Neural cell (in vitro differentiated cells): Measurements from ENCODE around the gene TBPL2. TPM values are rescaled to one million over a fixed set of nuclear protein-coding genes. Genes with fewer than 3 reads are reported as not detected.

Experiments
- H2AFZ ChIP-seq: fragments of 200-600, 300-800 bp; sonication (generic), shearing (Covaris generic); 2 replicates; pipeline ENCODE4 v1.6.0; 2014; ENCODE audit warnings: low read depth, mild to moderate bottlenecking, antibody characterized with exemption, low read length, moderate library complexity
- H3F3A ChIP-seq: fragments of 200-600 bp; shearing (Covaris generic); 2 replicates; pipeline ENCODE4 v1.6.1; 2016; ENCODE audit warnings: mild to moderate bottlenecking, moderate library complexity, mixed read lengths, antibody characterized with exemption, low read length; ENCODE audit not compliant: insufficient read depth, poor library complexity, severe bottlenecking
- H3K27ac ChIP-seq: fragments of 200-600, 300-800 bp; sonication (generic), shearing (Covaris generic); 2 replicates; pipeline ENCODE4 v1.5.1; 2014; ENCODE audit warnings: mild to moderate bottlenecking, low read length, moderate library complexity
- H3K27me3 ChIP-seq: fragments of 300-800, 200-600 bp; sonication (generic), shearing (Covaris generic); 2 replicates; pipeline ENCODE4 v1.6.0; 2014; ENCODE audit warnings: mild to moderate bottlenecking, low read depth, low read length, moderate library complexity; ENCODE audit not compliant: insufficient read depth
- H3K36me3 ChIP-seq: fragments of 300-800, 200-600 bp; sonication (generic), shearing (Covaris generic); 2 replicates; pipeline ENCODE4 v1.5.1; 2014; ENCODE audit warnings: mild to moderate bottlenecking, antibody characterized with exemption, low read length, moderate library complexity; ENCODE audit not compliant: insufficient read depth
- H3K4me2 ChIP-seq: fragments of 300-800, 200-600 bp; sonication (generic), shearing (Covaris generic); 2 replicates; pipeline ENCODE4 v1.6.0; 2014; ENCODE audit warnings: mild to moderate bottlenecking, low read length
- H3K4me3 ChIP-seq: fragments of 300-800, 200-600 bp; sonication (generic), shearing (Covaris generic); 2 replicates; pipeline ENCODE4 v1.5.1; 2014; ENCODE audit warnings: mild to moderate bottlenecking, low read length, moderate library complexity
- H3K79me2 ChIP-seq: fragments of 200-600 bp; shearing (Covaris generic); replicated peaks from 2 replicates; pipeline ENCODE4 v1.6.0; 2014; ENCODE audit warnings: mild to moderate bottlenecking, low read length, moderate library complexity; ENCODE audit not compliant: insufficient read depth
- H3K9ac ChIP-seq: fragments of 300-800, 200-600 bp; sonication (generic), shearing (Covaris generic); 2 replicates; pipeline ENCODE4 v1.6.1; 2016; ENCODE audit warnings: mild to moderate bottlenecking, low read length, mixed read lengths
- H3K9me2 ChIP-seq: fragments of 200-600 bp; shearing (Covaris generic); 2 replicates; pipeline ENCODE4 v1.6.1; 2016; ENCODE audit warnings: mild to moderate bottlenecking, low read length, mixed read lengths; ENCODE audit not compliant: insufficient read depth
- H3K9me3 ChIP-seq: fragments of 200-600, 300-800 bp; sonication (generic), shearing (Covaris generic); 2 replicates; pipeline ENCODE4 v1.6.1; 2016; ENCODE audit warnings: mild to moderate bottlenecking, mixed run types, low read length, moderate library complexity, mixed read lengths
- H4K20me1 ChIP-seq: fragments of 200-600 bp; shearing (Covaris generic); 2 replicates; pipeline ENCODE4 v1.6.1; 2016; ENCODE audit warnings: mild to moderate bottlenecking, mixed run types; ENCODE audit not compliant: insufficient read depth
- CTCF ChIP-seq: fragments of 450-650 bp; IDR thresholded peaks from 2 replicates; pipeline ENCODE4 v1.5.1; 2014; ENCODE audit warnings: antibody characterized with exemption, mild to moderate bottlenecking, moderate library complexity; ENCODE audit not compliant: poor library complexity, severe bottlenecking
- EP300 ChIP-seq: fragments of 450-650 bp; conservative IDR thresholded peaks from 2 replicates; pipeline ENCODE4 v1.6.1; 2014; ENCODE audit warnings: antibody characterized with exemption, mild to moderate bottlenecking, moderate library complexity; ENCODE audit not compliant: poor library complexity, severe bottlenecking
- EZH2 ChIP-seq: fragments of 200-600, 300-800 bp; shearing (Covaris generic), sonication (generic); IDR thresholded peaks from 2 replicates; pipeline ENCODE4 v1.6.1; 2014; ENCODE audit warnings: antibody characterized with exemption, low read length, borderline replicate concordance, mild to moderate bottlenecking; ENCODE audit not compliant: insufficient read depth, poor library complexity, severe bottlenecking
- MXI1 ChIP-seq: fragments of 450-650 bp; conservative IDR thresholded peaks from 2 replicates; pipeline ENCODE4 v1.6.1; 2014; ENCODE audit warnings: antibody characterized with exemption, mild to moderate bottlenecking; ENCODE audit not compliant: poor library complexity, severe bottlenecking
- POLR2AphosphoS5 ChIP-seq: IDR thresholded peaks from 2 replicates; pipeline ENCODE4 v1.6.1; 2012
- RAD21 ChIP-seq: fragments of 450-650 bp; conservative IDR thresholded peaks from 2 replicates; pipeline ENCODE4 v1.6.1; 2014; ENCODE audit warnings: antibody characterized with exemption, mild to moderate bottlenecking, moderate library complexity
- SMC3 ChIP-seq: fragments of 450-650 bp; conservative IDR thresholded peaks from 2 replicates; pipeline ENCODE4 v1.6.1; 2014; ENCODE audit warnings: antibody characterized with exemption, mild to moderate bottlenecking, moderate library complexity; ENCODE audit not compliant: poor library complexity
- TAF1 ChIP-seq: IDR thresholded peaks from 2 replicates; pipeline ENCODE4 v1.6.1; 2012; ENCODE audit warnings: low read depth
- polyA plus RNA-seq: library from polyadenylated mRNA; depleted of rRNA; stranded (reverse); fragments of >200 nt; gene quantifications from 2 replicates; pipeline ENCODE4 v1.2.3, GENCODE V29; 2014
- TF ChIP-seq, protein P1 (sequence below): IDR thresholded peaks from 2 replicates; pipeline ENCODE4 v1.6.1; 2012; ENCODE audit warnings: borderline replicate concordance

TBPL2 gene
- polyA plus RNA-seq, 1 donor from 2014 or later: not detected

- Histone ChIP-seq H3K27me3 (no peaks in the 10 kb centered on the region), H3K79me2 (no peaks in the 10 kb centered on the region), H3K9ac (no peak overlapping the region), H3K4me2 (no peak overlapping the region), H4K20me1 (no peaks in the 10 kb centered on the region), H3K27ac (no peak overlapping the region), H3K36me3 (no peaks in the 10 kb centered on the region), H3K9me3 (no peaks in the 10 kb centered on the region), H3K9me2 (no peaks in the 10 kb centered on the region), H3K4me3 (no peak overlapping the region), H2AFZ (no peak overlapping the region), H3F3A (no peaks in the 10 kb centered on the region)
- TF ChIP-seq TAF1 (no peak), POLR2AphosphoS5 (no peak), EZH2 (no peak), CTCF (no peak), MXI1 (no peak)
- TF ChIP-seq, protein P1, sequence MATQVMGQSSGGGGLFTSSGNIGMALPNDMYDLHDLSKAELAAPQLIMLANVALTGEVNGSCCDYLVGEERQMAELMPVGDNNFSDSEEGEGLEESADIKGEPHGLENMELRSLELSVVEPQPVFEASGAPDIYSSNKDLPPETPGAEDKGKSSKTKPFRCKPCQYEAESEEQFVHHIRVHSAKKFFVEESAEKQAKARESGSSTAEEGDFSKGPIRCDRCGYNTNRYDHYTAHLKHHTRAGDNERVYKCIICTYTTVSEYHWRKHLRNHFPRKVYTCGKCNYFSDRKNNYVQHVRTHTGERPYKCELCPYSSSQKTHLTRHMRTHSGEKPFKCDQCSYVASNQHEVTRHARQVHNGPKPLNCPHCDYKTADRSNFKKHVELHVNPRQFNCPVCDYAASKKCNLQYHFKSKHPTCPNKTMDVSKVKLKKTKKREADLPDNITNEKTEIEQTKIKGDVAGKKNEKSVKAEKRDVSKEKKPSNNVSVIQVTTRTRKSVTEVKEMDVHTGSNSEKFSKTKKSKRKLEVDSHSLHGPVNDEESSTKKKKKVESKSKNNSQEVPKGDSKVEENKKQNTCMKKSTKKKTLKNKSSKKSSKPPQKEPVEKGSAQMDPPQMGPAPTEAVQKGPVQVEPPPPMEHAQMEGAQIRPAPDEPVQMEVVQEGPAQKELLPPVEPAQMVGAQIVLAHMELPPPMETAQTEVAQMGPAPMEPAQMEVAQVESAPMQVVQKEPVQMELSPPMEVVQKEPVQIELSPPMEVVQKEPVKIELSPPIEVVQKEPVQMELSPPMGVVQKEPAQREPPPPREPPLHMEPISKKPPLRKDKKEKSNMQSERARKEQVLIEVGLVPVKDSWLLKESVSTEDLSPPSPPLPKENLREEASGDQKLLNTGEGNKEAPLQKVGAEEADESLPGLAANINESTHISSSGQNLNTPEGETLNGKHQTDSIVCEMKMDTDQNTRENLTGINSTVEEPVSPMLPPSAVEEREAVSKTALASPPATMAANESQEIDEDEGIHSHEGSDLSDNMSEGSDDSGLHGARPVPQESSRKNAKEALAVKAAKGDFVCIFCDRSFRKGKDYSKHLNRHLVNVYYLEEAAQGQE: no peak
Measured at GRCh38 chr14:55433880-55434804, 6.3 kb downstream of the TBPL2 start.

- TF ChIP-seq RAD21 (no peak), TAF1 (no peak), CTCF (no peak), MXI1 (no peak), EZH2 (no peak), POLR2AphosphoS5 (no peak), SMC3 (no peak), EP300 (no peak)
- TF ChIP-seq, protein P1: no peak
- H3K4me3 ChIP-seq: no peak overlapping the region
- no peak overlapping the region for H3K27ac ChIP-seq
- no peak overlapping the region for H3K9ac ChIP-seq
- no peak overlapping the region for H3K4me2 ChIP-seq
- no peaks in the 10 kb centered on the region for H3K9me3 ChIP-seq
- H2AFZ ChIP-seq: no peak overlapping the region
- H3K27me3 ChIP-seq: no peaks in the 10 kb centered on the region
- no peaks in the 10 kb centered on the region for H3K79me2 ChIP-seq
- no peaks in the 10 kb centered on the region for H3K9me2 ChIP-seq
- H4K20me1 ChIP-seq: no peaks in the 10 kb centered on the region
- H3K36me3 ChIP-seq: no peaks in the 10 kb centered on the region
- no peaks in the 10 kb centered on the region for H3F3A ChIP-seq
Measured at GRCh38 chr14:55432628-55433027, 7.8 kb downstream of the TBPL2 start.
